NCI-H2107 treated with DMSO at 0.1 percent for 48 hours (cell line): Measurements from ENCODE around the gene MAGEA11.
"Not testable (repeated sequence)": the region's sequence is repeated elsewhere in the genome, so short reads cannot be mapped to it uniquely, and the experiment has no call there.

ENCODE experiments used
- DNase-seq: peaks from one replicate; lab custom pipeline; 2025; ENCODE audit not compliant: unreplicated experiment; lab: John Stamatoyannopoulos, UW

The MAGEA11 gene, protein sequence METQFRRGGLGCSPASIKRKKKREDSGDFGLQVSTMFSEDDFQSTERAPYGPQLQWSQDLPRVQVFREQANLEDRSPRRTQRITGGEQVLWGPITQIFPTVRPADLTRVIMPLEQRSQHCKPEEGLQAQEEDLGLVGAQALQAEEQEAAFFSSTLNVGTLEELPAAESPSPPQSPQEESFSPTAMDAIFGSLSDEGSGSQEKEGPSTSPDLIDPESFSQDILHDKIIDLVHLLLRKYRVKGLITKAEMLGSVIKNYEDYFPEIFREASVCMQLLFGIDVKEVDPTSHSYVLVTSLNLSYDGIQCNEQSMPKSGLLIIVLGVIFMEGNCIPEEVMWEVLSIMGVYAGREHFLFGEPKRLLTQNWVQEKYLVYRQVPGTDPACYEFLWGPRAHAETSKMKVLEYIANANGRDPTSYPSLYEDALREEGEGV

DNA sequence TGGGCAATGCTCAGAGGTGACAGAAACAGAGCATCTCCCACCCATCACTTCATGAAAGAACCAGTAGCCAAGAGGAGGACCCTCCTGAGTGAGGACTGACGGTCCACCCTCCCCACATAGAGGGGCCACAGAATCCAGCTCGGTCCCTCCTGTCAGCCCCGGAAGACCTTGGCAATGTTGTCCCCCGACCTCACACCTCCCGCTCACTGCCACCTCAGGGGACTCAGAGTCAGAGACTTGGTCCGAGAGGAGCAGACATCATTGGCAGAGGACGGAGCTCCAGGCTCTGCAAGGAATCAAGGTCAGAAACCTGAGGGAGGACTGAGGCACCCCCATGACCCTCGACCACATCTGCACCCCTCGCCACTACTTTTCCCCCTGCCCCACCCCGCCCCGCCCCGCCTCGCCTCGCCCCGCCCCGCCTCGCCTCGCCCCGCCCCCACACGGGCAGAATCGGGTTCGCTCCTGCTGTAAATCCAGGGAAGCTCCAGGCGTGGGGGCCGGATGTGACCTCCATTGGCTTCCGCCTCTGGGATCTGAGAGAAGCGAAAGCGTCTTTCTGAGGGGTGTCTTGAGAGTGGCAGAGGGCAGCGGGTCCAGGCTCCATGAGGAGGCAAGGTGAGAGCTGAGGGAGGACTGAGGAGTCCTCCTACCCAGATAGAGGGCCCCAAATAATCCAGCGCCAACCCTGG lies at the start of gene MAGEA11:
Gene MAGEA11, plus strand, starts transcription at position 516 of the 692 bp plus-strand sequence. CDS start 1,100 bp downstream, outside the sequence.
- DNase-seq: no peak

DNA sequence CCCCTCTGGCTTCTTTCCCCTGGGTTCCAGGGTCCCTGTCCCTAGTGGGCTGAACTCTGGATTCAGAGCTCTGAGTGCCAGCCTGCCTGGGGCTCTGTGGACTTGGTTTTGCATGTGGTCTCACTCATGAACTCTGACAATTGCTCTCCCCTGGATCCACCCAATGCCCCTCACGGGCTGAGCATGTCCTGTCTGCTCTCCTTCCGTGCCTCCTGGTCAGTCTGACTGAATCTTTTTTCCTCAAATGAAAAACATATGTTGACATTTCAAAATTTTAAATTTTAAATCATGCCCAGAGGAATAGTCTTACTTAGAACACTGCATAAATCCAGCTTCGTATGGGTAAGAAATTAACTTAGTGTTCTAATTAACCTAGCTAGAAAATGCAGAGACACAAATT lies 36.8 kb upstream of the MAGEA11 start:
- DNase-seq: not testable (repeated sequence)

DNA sequence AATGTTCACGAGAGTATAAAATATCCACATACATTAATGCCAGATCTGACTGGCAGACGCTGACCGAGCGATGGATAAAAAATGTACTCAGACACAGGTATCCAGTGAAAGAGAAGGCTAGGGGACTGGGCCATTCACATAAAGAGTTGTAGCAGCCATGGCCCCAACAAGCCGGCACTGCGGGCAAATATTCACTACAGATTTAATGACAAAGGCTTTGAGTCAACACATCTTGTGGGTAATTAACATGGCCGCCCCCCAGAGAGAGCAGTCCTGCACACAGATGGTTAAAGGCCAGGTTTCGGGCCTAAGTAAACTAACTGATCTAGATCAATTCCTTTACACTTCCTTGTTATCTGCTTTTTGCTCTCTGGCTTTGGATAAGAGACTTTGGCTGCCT lies 36.3 kb upstream of the MAGEA11 start:
- DNase-seq: not testable (repeated sequence)

DNA sequence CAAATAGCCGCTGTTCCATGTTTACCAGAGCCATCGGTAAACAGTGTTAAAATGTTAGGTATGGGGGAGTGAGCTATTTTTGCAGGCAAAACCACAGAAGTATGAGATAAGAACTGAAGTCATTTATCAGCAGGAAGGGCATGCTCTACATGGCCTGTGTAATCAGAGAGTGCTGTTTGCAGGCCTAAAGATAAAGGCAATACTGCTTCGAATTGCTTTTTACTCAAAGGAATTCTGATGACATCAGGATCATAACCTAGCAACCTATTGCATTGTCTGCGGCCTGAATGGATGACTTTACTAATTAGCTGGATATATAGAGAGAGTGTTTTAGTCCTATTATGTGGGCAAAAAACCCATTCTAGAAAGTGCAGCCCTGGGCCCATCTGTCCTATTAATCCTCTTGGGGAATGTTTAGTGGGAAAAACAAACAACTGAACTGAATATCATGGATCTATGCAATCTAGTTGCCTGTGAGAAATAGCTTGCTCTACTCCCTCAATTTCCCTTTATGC lies 32.6 kb upstream of the MAGEA11 start:
- not testable (repeated sequence) for DNase-seq

DNA sequence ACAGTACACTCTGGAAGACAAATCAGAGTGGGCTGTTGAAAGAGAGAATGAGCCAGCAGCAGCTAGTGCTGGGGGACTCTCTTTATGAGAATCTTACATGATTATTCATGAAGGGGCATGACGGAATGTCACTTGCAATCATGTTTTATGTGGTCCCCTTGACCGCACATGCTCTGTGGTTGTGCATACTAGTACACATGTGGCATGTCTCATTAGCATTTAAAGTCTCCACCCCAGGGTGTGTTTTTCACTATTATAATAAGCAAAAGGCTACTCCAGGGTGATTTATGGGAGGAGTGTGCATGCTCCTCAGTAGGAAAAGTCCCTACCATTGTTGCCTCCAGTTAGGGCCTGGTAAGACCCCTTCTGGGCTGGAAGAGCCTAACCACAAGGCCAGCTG lies 30.7 kb upstream of the MAGEA11 start:
- DNase-seq: no peak

DNA sequence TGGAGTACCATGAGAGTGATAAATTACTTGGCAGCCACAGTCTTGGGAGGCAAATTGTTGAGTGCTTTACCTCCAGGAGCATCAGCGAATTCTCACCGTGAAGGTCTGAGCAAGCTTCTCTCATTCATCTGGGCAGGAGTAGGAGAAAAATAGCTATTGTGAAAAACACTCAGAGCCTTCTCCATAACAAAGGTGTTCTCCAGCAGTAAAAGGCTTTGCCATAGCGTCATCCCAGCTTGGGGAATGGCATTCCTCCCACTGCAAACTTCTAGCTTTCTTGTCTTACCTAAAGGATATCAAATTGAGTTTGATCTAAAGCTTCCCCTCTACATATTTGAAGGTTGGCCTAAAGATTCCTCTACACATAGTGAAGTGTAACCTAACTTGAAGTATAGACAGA lies 29.8 kb upstream of the MAGEA11 start:
- DNase-seq: no peak

DNA sequence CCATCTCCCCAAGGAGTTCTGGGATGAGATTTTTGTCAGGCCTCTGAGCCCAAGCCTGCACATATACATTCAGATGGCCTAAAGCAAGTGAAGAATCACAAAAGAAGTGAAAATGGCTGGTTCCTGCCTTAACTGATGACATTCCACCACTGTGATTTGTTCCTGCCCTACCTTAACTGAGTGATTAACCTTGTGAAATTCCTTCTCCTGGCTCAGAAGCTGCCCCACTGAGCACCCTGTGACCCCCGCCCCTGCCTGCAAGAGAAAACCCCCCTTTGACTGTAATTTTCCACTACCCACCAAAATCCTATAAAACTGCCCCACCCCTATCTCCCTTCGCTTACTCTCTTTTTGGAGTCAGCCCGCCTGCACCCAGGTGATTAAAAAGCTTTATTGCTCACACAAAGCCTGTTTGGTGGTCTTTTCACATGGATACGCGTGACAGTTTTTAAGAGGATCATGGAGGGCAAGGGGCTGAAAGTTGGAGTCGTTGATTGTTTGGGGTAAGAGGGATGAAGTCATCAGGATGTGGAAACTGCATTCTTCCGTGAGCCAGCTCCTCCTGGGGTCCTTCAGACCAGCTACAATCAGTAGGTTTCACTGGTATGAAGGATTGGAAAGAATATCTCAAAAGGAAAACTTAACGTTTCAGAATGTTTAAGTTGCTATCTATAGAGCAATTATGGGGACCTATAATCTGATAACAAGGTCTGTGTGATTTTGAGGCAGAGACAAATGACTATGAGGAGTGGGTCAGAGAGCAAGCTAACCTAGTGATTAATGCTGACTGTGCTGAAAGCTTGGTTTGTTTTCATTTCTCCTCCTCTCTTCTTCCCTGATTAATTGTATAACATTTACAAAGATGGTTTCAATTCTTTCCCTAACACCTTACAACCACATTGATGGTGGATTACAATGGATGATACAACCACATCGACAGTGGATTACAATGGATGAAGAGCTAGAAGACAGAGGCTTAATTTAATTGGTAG lies 28.6 kb upstream of the MAGEA11 start:
- DNase-seq: no peak

DNA sequence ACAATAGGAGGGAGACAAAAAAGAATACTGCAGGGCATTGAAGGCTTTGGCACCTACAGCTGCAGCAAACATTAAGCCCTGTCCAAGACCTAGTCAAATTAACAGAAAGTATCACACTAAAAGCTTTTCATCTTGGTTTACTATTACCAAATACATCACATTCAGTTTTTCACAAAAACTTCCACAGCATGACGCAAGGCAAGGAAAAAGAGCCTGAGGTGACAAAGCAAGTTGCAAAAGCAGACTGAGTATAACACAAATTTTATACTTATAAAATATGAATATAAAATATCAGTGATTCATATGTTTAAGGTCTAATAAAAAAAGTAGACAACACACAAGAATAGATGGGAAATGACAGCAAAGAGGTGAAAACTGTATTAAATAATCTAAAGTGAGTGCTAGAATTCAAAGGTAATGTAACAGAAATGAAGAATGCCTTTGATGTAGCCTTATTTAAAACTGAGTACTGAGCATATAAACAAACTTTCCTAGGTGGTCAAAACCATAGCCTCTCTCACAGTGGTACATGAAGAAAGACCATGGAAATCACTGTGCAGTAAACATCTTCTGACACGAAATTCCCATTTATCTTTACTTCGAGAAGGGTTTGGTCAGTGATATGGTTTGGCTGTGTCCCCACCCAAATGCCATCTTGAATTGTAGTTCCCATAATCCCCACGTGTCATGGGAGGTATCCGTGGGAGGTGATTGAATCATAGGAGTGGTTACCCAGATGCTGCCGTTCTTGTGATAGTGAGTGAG lies 27.7 kb upstream of the MAGEA11 start:
- no peak for DNase-seq

DNA sequence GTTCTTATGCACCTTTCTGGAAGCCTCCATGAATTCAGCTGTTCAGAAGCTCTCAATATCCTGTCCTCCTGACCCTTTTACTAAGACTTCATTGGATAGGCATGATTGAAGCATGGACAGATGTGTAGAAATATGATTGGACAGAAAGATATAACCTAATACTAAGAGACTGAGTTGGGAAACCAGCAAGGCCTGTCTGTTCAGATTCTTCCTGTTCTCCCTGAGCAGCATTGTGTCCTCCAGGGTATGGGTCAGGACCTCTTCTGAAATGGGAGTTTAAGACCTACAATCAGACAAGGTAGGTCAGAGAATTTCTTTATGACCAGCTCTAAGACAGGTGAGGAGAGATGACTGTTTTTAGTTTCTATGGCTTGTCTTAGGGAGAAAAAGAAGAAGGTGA lies 23.9 kb upstream of the MAGEA11 start:
- DNase-seq: no peak

DNA sequence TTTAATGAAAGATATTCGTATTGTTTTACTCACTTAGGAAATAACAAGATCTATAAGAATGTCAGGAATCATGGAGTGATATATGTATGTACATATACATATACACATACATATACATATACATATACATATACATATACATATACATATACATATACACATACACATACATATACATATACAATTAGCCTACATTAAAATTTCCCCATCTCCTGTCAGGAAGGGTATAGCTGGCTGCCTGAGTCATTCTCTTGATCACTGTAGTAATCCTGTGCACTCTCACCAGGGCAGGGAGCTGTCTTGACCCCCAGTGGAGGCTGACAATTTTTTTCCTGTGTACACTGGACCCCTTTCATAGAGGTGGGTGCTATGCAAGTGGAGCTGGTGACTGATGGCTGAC lies 23.3 kb upstream of the MAGEA11 start:
- no peak for DNase-seq

DNA sequence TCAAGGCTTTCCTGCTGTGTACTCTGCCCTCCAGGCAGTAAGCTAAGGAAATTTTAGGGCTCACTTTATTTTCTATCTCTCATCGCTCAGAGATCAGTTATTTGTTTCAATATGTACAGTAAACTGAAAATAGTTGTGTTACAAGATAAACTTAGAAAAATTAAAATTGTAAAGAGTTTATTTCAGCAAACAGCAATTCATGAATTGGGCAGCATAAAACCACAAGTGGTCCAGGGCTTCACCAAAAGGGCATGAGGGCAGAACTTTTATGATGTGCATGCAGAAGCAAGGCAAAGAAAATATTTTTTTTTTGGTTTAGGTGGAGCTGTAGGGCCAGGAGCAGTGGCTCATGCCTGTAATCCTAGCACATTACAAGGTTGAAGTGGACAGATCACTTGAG lies 20.1 kb upstream of the MAGEA11 start:
- DNase-seq: no peak

DNA sequence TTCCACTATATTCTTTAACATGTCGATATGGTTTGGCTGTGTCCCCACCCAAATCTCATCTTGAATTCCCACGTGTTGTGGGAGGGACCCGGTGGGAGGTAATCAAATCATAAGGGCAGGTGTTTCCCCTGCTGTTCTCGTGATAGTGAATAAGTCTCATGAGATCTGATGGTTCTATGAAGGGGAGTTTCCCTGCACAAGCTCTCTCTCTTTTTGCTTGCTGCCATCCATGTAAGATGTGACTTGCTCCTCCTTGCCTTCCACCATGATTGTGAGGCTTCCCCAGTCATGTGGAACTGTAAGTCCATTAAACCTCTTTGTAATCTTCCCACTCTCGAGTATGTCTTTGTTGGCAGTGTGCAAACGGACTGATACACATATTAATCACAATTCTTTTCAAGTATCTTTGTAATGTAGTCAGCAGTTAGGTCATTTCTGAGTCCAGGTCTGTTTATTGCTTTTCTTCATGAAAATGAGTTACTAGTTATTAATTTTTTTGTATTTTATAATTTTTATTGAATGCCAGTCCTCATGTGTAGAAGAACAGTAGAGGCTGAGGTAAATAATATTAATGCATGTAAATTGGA lies 19.1 kb upstream of the MAGEA11 start:
- DNase-seq: not testable (repeated sequence)

DNA sequence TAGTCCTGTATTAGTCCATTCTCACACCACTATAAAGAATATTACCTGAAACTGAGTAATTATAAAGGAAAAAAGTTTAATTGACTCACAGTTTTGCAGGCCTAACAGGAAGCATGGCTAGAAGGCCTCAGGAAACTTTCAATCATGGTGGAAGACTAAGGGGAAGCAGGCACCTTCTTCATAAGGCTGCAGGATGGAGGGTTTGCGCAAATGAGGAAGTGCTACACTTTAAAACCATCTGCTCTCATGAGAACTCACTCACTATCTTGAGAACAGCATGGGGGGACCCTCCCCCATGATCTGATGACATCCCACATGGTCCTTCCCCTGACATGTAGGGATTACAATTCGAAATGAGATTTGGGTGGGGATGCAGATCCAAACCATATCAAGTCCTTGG lies 12.1 kb upstream of the MAGEA11 start:
- no peak for DNase-seq

DNA sequence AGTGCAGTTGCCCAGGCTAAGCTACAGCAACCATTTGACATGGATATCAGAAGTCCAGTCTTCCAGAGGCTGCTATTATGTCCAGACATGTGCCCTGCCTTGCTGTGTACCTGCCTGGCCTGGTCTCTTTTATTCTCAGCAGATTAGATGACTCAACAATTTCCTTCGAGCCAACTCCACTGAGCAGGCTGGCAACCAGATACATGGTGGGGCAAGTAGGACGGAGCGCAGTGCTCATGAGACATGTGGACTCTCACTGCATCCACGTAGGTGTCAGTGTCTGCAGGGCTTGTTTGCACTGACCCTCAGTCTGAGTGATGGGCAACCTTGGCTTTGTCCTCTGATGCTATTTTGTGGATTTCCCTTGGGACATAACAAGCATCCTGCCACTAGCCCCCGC lies 7.2 kb upstream of the MAGEA11 start:
- DNase-seq: no peak

DNA sequence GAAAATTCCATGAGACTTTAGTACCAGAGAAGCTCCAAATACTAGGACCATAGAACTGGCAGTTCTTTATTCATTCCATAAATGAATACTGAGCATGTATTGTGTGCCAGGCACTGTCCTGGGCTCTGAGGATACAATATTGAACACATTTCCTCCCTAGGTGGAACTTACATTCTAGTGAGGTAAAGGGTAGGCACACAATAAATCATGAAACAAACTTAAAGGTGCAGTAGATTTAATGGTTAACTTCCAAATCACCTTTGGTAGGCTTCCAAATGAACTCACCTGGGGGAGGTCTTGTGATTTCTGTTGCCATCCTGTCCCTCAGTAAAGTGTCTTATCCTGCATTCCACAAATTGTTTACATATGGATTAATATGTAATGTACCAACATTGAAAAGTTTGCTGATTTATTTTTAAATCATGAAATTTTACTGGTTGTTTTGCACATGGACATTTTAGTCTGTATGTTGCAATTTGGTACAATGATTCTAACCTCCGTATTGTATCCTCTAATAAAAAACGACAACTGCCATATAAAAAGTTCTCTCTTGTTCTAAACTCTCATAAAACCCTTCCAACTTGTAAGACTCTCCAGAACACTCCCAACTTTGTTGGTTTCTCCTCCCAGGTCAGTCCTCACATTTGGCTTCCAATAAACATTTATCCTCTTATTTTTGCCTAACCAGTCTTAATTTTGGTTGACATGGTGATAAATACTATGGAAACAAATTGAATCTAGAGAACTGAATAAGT lies 4.5 kb upstream of the MAGEA11 start:
- no peak for DNase-seq

DNA sequence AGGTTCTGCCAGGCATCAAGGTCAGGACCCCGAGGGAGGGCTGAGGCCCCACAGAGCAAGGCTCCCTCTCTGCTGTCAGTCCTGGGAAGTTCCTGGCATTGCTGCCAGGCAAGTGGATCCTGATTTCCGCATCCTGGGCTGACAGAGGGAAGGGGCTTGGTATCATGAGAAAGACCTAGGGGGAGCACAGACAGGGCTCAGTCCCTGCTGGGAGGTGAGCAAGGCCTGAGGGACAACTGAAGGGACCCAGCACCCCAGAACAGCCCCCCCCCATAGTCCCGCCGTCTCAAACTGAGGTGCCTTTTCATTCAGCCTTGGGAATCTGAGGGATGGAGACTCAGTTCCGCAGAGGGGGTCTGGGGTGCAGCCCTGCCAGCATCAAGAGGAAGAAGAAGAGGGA lies 971 bp downstream of the MAGEA11 start:
- no peak for DNase-seq

DNA sequence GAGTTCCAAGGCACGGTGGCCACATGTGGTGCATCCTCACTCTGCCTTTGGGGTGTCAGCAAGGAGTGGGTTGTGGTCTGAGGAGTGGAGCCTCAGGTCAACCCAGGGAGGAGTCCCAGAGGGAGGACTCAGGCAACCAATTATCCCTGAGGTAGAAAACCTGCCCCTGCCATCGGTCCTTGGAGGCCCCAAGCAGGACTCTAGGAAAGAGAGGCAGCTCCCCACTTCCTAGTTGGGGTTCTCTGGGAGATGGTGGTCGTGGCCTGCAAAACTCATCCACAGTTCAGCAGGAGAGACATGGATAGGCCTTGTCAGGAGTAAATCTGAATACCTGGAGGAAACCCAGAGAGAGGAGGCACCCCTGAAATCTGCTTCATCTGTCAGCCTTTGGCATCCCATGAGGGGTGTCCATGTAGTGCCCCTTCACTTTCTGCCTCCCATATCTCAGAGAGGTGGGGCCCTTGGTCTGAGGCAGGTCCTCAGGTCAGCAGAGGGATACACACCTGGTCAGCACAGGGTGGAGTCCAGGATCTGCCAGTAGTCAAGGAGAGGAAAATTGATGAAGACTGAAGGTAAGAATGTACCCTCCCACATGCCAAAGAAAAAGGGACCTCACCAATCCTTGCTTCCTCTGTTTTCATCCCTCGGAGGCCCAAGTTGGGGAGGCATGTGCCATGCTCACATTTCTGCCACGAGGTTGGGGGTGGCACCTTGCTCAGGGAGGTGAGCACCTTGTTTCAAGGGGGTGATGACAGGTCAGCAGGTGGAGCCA lies 1.6 kb downstream of the MAGEA11 start:
- DNase-seq: no peak

DNA sequence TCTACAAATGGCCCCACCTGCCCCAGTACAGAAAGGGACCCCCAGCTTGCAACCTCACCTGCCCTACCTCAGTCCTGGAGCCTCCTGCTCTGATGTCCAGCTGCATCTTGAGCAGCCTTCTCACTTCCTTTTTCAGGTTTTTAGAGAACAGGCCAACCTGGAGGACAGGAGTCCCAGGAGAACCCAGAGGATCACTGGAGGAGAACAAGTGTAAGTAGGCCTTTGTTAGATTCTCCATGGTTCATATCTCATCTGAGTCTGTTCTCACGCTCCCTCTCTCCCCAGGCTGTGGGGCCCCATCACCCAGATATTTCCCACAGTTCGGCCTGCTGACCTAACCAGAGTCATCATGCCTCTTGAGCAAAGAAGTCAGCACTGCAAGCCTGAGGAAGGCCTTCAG lies 3.6 kb downstream of the MAGEA11 start:
- no peak for DNase-seq
